ENCODE data around the gene NTSR2. TPM values are rescaled to one million over a fixed set of nuclear protein-coding genes. Genes with fewer than 3 reads are reported as not detected.

The NTSR2 gene
- total and polyA plus RNA-seq, 10 of the 15 experiments (the other 5 are each of a cell fraction or from before 2014, with no cell fraction given) = not detected

DNA sequence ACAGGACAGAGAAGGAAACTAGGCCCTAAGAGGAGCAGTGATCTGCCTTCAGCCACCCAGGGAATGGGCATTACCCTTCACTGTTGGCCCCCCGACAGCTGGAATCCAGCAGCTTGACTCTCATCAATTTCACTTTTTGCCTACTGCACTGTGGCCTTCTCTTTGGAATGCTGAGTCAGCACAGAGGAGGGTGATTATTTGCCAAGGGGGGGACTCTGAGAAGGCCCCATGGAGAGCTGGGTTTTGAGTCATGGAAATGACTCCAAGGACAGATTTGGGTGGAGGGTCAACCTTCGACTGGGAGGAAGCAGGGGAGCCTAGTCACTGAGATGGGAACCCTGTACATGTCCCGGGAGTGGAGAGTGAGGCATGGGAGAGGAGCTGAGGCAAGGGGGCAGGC is 38.1 kb upstream of the NTSR2 start (continued):
- no peak for TF ChIP-seq RBBP5 (conservative IDR thresholded peaks at IDR 0.05)
- no peak for TF ChIP-seq RELA (IDR thresholded peaks at IDR 0.05; ENCODE audit: borderline replicate concordance, partially characterized antibody)
- TF ChIP-seq NRF1 (conservative IDR thresholded peaks at IDR 0.05; ENCODE audit: low read depth, low read length) = no peak

DNA sequence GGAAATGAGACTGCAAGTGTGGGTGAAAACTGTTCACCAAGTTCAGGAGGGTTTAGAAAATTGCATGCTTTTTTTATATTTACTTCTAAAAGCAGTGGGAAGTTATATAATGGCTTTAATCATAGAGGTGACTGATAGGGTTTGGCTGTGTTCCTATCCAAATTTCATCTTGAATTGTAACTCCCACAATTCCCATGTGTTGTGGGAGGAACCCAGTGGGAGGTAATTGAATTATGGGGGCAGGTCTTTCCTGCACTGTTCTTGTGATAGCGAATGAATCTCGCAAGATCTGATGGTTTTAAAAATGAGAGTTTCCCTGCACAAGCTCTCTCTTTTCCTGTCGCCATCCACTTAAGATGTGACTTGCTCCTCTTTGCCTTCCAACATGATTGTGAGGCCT is 35.7 kb upstream of the NTSR2 start:
- intact Hi-C loops (cut with micrococcal nuclease; ENCODE audit: unreplicated experiment) (no loop called here), in situ Hi-C loops (cut with MboI) (no loop called here)
- Histone ChIP-seq H3K9ac (ENCODE audit: control insufficient read depth, insufficient read depth, low read length) (no peak overlapping the region), H3K79me2 (ENCODE audit: control insufficient read depth, insufficient read depth, low read length) (no peaks in the 10 kb centered on the region), H3K4me2 (ENCODE audit: control insufficient read depth, insufficient read depth) (no peak overlapping the region), H4K20me1 (ENCODE audit: control insufficient read depth, insufficient read depth) (no peaks in the 10 kb centered on the region), H3K27ac (ENCODE audit: control insufficient read depth, insufficient read depth) (no peak overlapping the region), H3K9me3 (replicated peaks; ENCODE audit: control insufficient read depth, insufficient read depth, low read length) (no peaks in the 10 kb centered on the region; the same call in 2 of the 3 replicates), H3K4me3 (no peak overlapping the region), H2AFZ (ENCODE audit: control insufficient read depth, low read depth, low read length) (no peak overlapping the region), H3K27me3 (replicated peaks in 1 of 2; ENCODE audit: control insufficient read depth in 2 of 2, insufficient read depth in 2 of 2, low read length in 1 of 2) (peaks cover 2 to 4% of the 10 kb centered on the region in 2 experiments; a peak in 2 of 4 replicates), H3K36me3 (ENCODE audit: control insufficient read depth in 2 of 2, insufficient read depth in 2 of 2, low read length in 1 of 2) (no peaks in the 10 kb centered on the region), H3K4me1 (ENCODE audit: control insufficient read depth, insufficient read depth, low read length) (no peaks in the 10 kb centered on the region)
- 82% methylated on average over 3 of the region's 3 CpGs for WGBS (ENCODE audit: insufficient coverage, insufficient replicate concordance, low lambda C conversion rate, missing lambda C conversion rate)
- TF ChIP-seq, protein P1, sequence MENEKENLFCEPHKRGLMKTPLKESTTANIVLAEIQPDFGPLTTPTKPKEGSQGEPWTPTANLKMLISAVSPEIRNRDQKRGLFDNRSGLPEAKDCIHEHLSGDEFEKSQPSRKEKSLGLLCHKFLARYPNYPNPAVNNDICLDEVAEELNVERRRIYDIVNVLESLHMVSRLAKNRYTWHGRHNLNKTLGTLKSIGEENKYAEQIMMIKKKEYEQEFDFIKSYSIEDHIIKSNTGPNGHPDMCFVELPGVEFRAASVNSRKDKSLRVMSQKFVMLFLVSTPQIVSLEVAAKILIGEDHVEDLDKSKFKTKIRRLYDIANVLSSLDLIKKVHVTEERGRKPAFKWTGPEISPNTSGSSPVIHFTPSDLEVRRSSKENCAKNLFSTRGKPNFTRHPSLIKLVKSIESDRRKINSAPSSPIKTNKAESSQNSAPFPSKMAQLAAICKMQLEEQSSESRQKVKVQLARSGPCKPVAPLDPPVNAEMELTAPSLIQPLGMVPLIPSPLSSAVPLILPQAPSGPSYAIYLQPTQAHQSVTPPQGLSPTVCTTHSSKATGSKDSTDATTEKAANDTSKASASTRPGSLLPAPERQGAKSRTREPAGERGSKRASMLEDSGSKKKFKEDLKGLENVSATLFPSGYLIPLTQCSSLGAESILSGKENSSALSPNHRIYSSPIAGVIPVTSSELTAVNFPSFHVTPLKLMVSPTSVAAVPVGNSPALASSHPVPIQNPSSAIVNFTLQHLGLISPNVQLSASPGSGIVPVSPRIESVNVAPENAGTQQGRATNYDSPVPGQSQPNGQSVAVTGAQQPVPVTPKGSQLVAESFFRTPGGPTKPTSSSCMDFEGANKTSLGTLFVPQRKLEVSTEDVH (IDR thresholded peaks at IDR 0.05; ENCODE audit: low read depth, partially characterized antibody) = no peak
- no peak for TF ChIP-seq NFXL1 (IDR thresholded peaks at IDR 0.05; ENCODE audit: borderline replicate concordance)
- TF ChIP-seq STAT1 (conservative IDR thresholded peaks at IDR 0.05) = no peak
- TF ChIP-seq, protein P2, sequence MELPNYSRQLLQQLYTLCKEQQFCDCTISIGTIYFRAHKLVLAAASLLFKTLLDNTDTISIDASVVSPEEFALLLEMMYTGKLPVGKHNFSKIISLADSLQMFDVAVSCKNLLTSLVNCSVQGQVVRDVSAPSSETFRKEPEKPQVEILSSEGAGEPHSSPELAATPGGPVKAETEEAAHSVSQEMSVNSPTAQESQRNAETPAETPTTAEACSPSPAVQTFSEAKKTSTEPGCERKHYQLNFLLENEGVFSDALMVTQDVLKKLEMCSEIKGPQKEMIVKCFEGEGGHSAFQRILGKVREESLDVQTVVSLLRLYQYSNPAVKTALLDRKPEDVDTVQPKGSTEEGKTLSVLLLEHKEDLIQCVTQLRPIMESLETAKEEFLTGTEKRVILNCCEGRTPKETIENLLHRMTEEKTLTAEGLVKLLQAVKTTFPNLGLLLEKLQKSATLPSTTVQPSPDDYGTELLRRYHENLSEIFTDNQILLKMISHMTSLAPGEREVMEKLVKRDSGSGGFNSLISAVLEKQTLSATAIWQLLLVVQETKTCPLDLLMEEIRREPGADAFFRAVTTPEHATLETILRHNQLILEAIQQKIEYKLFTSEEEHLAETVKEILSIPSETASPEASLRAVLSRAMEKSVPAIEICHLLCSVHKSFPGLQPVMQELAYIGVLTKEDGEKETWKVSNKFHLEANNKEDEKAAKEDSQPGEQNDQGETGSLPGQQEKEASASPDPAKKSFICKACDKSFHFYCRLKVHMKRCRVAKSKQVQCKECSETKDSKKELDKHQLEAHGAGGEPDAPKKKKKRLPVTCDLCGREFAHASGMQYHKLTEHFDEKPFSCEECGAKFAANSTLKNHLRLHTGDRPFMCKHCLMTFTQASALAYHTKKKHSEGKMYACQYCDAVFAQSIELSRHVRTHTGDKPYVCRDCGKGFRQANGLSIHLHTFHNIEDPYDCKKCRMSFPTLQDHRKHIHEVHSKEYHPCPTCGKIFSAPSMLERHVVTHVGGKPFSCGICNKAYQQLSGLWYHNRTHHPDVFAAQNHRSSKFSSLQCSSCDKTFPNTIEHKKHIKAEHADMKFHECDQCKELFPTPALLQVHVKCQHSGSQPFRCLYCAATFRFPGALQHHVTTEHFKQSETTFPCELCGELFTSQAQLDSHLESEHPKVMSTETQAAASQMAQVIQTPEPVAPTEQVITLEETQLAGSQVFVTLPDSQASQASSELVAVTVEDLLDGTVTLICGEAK (IDR thresholded peaks at IDR 0.05; ENCODE audit: borderline replicate concordance) = no peak
- TF ChIP-seq, protein P3, sequence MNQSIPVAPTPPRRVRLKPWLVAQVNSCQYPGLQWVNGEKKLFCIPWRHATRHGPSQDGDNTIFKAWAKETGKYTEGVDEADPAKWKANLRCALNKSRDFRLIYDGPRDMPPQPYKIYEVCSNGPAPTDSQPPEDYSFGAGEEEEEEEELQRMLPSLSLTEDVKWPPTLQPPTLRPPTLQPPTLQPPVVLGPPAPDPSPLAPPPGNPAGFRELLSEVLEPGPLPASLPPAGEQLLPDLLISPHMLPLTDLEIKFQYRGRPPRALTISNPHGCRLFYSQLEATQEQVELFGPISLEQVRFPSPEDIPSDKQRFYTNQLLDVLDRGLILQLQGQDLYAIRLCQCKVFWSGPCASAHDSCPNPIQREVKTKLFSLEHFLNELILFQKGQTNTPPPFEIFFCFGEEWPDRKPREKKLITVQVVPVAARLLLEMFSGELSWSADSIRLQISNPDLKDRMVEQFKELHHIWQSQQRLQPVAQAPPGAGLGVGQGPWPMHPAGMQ (IDR thresholded peaks at IDR 0.05; ENCODE audit: borderline replicate concordance) = no peak
- TF ChIP-seq POLR2AphosphoS5 (IDR thresholded peaks at IDR 0.05; ENCODE audit: low read length) = no peak
- no peak for TF ChIP-seq EZH2 (IDR thresholded peaks at IDR 0.05; ENCODE audit: borderline replicate concordance, control insufficient read depth, low read depth, low read length)
- TF ChIP-seq, protein P4, sequence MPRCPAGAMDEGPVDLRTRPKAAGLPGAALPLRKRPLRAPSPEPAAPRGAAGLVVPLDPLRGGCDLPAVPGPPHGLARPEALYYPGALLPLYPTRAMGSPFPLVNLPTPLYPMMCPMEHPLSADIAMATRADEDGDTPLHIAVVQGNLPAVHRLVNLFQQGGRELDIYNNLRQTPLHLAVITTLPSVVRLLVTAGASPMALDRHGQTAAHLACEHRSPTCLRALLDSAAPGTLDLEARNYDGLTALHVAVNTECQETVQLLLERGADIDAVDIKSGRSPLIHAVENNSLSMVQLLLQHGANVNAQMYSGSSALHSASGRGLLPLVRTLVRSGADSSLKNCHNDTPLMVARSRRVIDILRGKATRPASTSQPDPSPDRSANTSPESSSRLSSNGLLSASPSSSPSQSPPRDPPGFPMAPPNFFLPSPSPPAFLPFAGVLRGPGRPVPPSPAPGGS (IDR thresholded peaks at IDR 0.05; ENCODE audit: borderline replicate concordance, insufficient read depth, low read depth, low read length, poor library complexity, severe bottlenecking) = no peak
- TF ChIP-seq SREBF2 (IDR thresholded peaks at IDR 0.05; ENCODE audit: low read length) = no peak
- ATAC-seq (no peak), DNase-seq (ENCODE audit: low read depth, low spot score) (no peak), FAIRE-seq (no peak)
- CTCF ChIA-PET = interaction anchor here (0.9 to 2.0 kb wide), 3 partner anchors 13 to 1226 kb away, joined by 3 to 9 read pairs (median 4); no protein-coding TSS in a partner anchor
- POLR2A ChIA-PET = no interaction called here
- RAD21 ChIA-PET (ENCODE audit: unreplicated experiment) = interaction anchor here (1.2 kb wide), 1 partner anchor 45 kb away, joined by 3 read pairs; no protein-coding TSS in a partner anchor
- SMC1A ChIA-PET (ENCODE audit: uncharacterized antibody, unreplicated experiment) = interaction anchor here (0.6 to 1.3 kb wide), 4 partner anchors 13 to 596 kb away, joined by 3 to 5 read pairs (median 4); no protein-coding TSS in a partner anchor
- BruUV-seq (replicated peaks) = no TSS peak
